Measurements from ENCODE around the gene USP22.

Gene USP22

DNA sequence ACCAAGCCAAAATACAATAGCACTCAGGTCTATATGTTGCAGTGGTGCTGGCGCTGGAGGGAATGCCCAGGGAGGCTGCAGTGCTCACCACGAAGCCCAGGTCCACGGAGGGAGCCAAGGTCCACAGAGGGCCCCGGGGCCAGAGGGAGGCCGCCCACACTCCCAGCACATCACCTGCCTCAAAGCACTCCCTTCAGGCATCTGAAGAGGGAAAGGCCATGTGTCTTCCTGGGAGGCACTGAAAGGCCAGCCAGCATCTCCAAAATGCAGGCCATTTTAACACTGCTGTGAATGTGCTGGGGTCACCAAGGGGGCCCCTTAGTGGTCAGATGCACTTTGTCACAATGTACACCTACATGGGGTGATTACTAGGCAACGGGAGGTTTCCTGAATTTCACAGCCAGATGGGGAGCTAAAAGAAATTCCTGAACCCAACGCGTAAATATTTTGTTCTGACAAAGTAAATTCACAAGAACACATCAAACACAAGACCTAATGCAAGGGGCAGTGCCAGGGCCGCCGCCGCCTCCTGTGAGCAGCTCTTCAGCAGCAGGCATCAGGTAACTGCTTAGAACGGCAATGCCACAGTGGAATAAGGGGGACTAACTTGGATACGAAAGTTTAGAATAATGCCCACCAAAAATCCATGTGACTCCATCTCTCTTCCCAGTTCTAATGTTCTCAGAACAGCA lies 42.8 kb downstream of the USP22 start:
- no peak for DNase-seq

- DNase-seq: no peak
These were observed 43.7 kb downstream of the USP22 start for GRCh38 chr17:20999044-20999573.

GRCh38 chr17:20998571-20999043 lies 44.2 kb downstream of the USP22 start:
- no peak for DNase-seq

DNA sequence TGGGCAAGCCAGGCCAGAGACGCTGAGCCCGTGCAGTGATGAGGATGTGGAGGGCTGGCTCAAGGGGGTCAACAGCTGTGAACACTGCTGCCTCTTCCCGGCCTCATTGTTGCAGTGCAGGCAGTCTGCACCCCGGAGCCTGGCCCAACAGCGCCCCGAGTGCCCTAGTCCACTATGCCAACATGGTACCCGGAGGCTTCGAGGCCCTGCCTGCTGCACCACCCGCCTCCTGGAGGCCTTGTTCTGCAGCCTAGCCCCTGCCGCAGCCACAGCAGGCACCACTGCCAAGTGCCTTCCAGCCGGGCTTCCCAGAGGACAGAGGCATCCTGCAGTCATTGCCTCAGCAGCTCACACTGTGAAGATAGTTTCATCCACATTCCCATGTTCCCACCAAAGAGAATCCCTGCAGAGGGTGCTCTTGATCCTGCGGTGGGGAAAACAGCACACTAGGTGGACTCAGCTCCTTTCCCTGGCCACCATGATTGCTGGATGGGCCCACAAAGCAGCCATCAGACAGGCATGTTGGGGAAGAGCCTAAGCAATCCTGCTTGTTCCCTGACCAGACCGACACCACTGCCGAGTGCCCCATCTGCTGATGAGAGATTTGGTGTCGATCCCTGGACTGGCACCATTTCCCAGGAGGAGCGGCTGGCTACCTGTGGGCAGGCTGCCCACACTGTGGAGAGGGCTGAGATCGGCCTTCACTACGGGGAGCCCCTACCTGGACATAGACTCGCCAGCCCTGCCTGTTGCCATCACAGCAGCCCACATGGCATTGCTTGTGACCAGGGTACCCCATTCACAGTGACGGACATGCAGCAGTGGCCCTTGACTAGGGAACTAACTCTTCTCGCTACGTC lies 44.9 kb downstream of the USP22 start:
- no peak for DNase-seq

DNA sequence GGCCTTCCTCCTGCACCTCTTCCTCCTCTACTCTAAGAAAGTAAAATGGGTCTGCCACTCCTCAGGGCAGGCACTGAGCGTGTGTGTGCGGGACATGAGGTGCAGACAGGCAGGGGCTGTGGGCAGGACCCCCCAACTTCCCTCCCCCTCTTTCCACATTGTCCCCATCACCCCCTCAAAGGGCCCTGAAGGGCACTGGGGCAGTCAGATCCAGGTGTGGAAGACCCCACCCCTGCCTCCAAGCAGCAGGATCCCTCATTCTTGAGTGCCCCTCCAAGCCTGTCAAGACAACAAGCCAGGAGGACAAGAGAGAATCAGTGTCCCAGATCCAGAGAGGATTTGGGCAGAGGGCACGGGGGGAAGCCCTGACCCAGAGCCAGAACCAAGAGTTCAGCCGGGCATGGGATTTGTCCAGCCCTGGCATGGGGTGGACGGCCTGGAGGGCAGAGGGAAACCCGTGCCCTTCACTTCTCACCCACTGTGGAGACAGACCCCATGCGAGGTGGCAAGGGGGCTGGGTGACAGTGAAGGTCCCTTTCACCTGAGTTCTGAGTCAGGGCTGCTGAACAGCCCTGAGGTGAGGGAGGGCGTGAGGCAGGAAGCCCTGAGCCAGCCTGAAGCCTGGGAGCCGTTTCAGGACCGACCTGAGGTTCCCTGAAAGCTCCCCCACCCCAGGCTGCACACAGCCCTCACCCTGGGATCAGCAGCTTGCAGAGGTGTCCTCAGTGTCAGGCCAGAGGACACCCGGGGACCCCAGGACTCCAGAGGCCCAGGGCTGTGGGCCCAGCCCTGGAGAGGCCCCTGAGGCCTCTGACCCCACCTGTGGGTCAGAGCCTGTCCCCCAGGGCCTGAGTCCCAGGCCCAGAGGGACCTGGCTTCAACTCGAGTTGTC lies 45.8 kb downstream of the USP22 start:
- DNase-seq: no peak

- DNase-seq: no peak
These were observed 46.7 kb downstream of the USP22 start for GRCh38 chr17:20995873-20996723.

DNA sequence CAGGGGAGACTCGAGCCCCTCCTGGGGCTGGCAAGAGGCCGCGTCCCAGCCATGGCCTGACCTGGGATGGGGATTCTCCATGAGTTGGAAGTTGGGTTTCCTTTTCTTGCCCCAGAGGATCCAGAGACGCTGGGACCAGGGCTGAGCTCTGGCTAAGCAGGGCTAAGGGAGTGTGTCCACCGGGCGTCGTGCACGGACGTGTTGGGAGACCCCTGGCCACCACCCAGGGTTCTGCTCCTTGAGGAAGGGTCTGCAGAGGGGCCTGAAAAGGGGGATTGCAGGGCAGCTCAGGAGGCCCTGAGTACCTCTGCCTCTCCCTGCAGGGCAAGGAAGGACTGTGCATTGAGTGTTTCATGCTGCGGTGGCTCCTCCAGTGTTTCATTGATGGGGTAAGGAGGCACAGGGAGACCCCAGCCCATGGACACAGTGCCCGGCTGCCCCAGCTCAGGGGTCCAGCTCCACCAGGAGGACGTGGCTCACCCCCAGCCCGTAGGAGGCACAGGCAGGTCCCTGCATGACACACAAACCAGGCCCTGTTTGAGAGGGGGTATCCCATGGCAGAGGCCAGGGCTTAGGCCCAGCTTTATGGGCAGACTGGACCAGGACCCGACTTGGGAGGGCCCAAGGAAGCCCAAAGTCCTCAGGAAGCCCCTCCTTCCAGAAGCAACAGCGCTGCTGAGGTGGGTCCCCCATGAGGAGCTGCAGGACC lies 47.5 kb downstream of the USP22 start:
- no peak for DNase-seq

DNA sequence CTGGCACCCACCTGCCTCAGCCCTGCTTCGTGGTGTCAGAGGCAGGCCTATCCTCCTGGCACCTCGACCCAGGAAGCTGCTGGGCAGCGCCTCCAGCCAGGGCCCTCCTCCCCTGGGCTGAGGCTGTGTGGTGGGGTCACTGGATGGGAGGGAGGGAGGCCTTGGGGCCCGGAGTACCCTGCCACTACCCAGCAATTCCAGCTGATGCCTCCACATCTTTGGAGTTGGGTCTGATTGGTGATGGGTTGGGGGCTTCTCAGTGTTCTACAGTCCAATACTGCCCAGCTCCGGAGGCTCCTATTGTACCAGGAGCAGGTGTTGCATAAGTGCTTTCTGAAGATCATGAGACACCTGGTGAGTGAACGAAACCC lies 48.0 kb downstream of the USP22 start:
- no peak for DNase-seq

GRCh38 chr17:20993863-20994778 lies 48.7 kb downstream of the USP22 start:
- no peak for DNase-seq

GRCh38 chr17:20992987-20993862 lies 49.6 kb downstream of the USP22 start:
- peak; percentile 64 for DNase-seq

DNA sequence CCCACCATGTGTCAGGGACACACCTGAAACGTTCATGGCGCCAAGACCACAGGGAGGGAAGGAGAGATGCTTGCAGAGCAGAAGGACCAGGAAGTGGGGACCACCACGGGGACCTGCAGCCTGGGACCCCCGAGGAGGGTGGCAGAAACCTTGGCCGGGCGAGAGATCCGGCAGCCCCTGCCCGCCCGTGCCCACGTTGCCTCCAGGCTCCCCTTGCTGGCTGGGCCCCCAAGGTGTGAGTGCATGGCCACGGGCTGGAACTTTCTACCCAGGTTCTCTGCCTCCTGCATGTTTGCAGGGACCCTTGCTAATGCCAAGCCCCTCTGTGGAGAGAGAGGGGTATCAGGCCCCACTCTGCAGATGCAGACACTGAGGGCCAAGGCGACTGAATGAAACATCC lies 50.4 kb downstream of the USP22 start:
- no peak for DNase-seq

- DNase-seq: no peak
These were observed 51.4 kb downstream of the USP22 start for GRCh38 chr17:20991276-20992037.

- no peak for DNase-seq
These were observed 52.6 kb downstream of the USP22 start for GRCh38 chr17:20989991-20990855.

- DNase-seq: no peak
These were observed 53.3 kb downstream of the USP22 start for GRCh38 chr17:20989481-20989880.

GRCh38 chr17:20988896-20989295 lies 53.9 kb downstream of the USP22 start:
- no peak for DNase-seq

- no peak for DNase-seq
These were observed 54.7 kb downstream of the USP22 start for GRCh38 chr17:20988001-20988636.

- DNase-seq: no peak
These were observed 55.3 kb downstream of the USP22 start for GRCh38 chr17:20987511-20987910.

Measured in CD4-positive, alpha-beta T cell treated with Interleukin-15 for 1 hour (primary cell).